Measurements from ENCODE around the gene CFL2. TPM values are rescaled to one million over a fixed set of nuclear protein-coding genes. Genes with fewer than 3 reads are reported as not detected.

The CFL2 gene
- total RNA-seq, 2 donors from 2014 or later: 13.7 to 16.5 TPM

GRCh38 chr14:34693228-34693939 lies 21.0 kb downstream of the CFL2 start:
- no peaks in the 10 kb centered on the region for H3K27me3 ChIP-seq (ENCODE audit: control insufficient read depth, insufficient read depth, low read length, poor library complexity, severe bottlenecking)
- no peak overlapping the region for H3K9ac ChIP-seq (ENCODE audit: extremely low read depth, low read length, poor library complexity, severe bottlenecking)
- H3K9me3 Mint-ChIP-seq: no peaks in the 10 kb centered on the region
- TF ChIP-seq CTCF (conservative IDR thresholded peaks at IDR 0.05): no peak
- peak overlapping the region; percentile 80 for H3K27ac Mint-ChIP-seq
- WGBS, 2 experiments (ENCODE audit: insufficient coverage in 1 of 2, insufficient read length in 1 of 2): 62 to 66% methylated on average over 14 to 18 of the region's 18 CpGs
- peak; percentile 87 for DNase-seq
- no peak overlapping the region for H3K27ac ChIP-seq (ENCODE audit: low read depth, low read length)
- no peaks in the 10 kb centered on the region for H3K9me3 ChIP-seq (ENCODE audit: control insufficient read depth, low read length)
- H3K4me1 Mint-ChIP-seq: peaks cover 6% of the 10 kb centered on the region
- H3K36me3 ChIP-seq (ENCODE audit: control insufficient read depth, insufficient read depth, low read length): no peaks in the 10 kb centered on the region
- peak overlapping the region; percentile 54 for H3K4me3 Mint-ChIP-seq
- no peaks in the 10 kb centered on the region for H3K27me3 Mint-ChIP-seq (ENCODE audit: insufficient read depth)
- H3K36me3 Mint-ChIP-seq (ENCODE audit: low read depth): no peaks in the 10 kb centered on the region
- H3K4me3 ChIP-seq (ENCODE audit: low read length): no peak overlapping the region
- H3K4me1 ChIP-seq (ENCODE audit: control insufficient read depth, insufficient read depth, low read length): no peaks in the 10 kb centered on the region

GRCh38 chr14:34692898-34693227 lies 21.5 kb downstream of the CFL2 start:
- TF ChIP-seq CTCF (conservative IDR thresholded peaks at IDR 0.05): no peak
- Mint-ChIP-seq H3K27me3 (ENCODE audit: insufficient read depth) (no peaks in the 10 kb centered on the region), H3K4me3 (peak overlapping the region; percentile 54), H3K4me1 (peaks cover 7% of the 10 kb centered on the region), H3K36me3 (ENCODE audit: low read depth) (no peaks in the 10 kb centered on the region), H3K27ac (no peak overlapping the region), H3K9me3 (no peaks in the 10 kb centered on the region)
- no peak for DNase-seq
- H3K27me3 ChIP-seq (ENCODE audit: control insufficient read depth, insufficient read depth, low read length, poor library complexity, severe bottlenecking): no peaks in the 10 kb centered on the region
- H3K36me3 ChIP-seq (ENCODE audit: control insufficient read depth, insufficient read depth, low read length): no peaks in the 10 kb centered on the region
- 93% methylated on average over 2 of the region's 2 CpGs; no CpG with 5 or more reads in 1 of the 2 experiments for WGBS, 2 experiments (ENCODE audit: insufficient coverage in 1 of 2, insufficient read length in 1 of 2)
- no peak overlapping the region for H3K4me3 ChIP-seq (ENCODE audit: low read length)
- no peaks in the 10 kb centered on the region for H3K4me1 ChIP-seq (ENCODE audit: control insufficient read depth, insufficient read depth, low read length)
- H3K9ac ChIP-seq (ENCODE audit: extremely low read depth, low read length, poor library complexity, severe bottlenecking): no peak overlapping the region
- no peak overlapping the region for H3K27ac ChIP-seq (ENCODE audit: low read depth, low read length)
- no peaks in the 10 kb centered on the region for H3K9me3 ChIP-seq (ENCODE audit: control insufficient read depth, low read length)

GRCh38 chr14:34692348-34692747 lies 22.0 kb downstream of the CFL2 start:
- 92 to 94% methylated on average over 2 to 4 of the region's 4 CpGs for WGBS, 2 experiments (ENCODE audit: insufficient coverage in 1 of 2, insufficient read length in 1 of 2)
- TF ChIP-seq CTCF (conservative IDR thresholded peaks at IDR 0.05): no peak
- H3K9me3 Mint-ChIP-seq: no peaks in the 10 kb centered on the region

More at GRCh38 chr14:34692348-34692747, 22.0 kb downstream of the CFL2 start:
- Mint-ChIP-seq H3K27me3 (ENCODE audit: insufficient read depth) (no peaks in the 10 kb centered on the region), H3K27ac (no peak overlapping the region), H3K4me3 (no peak overlapping the region), H3K4me1 (peaks cover 12% of the 10 kb centered on the region), H3K36me3 (ENCODE audit: low read depth) (no peaks in the 10 kb centered on the region)
- H3K9ac ChIP-seq (ENCODE audit: extremely low read depth, low read length, poor library complexity, severe bottlenecking): no peak overlapping the region
- no peaks in the 10 kb centered on the region for H3K27me3 ChIP-seq (ENCODE audit: control insufficient read depth, insufficient read depth, low read length, poor library complexity, severe bottlenecking)
- H3K4me1 ChIP-seq (ENCODE audit: control insufficient read depth, insufficient read depth, low read length): no peaks in the 10 kb centered on the region
- no peak overlapping the region for H3K4me3 ChIP-seq (ENCODE audit: low read length)
- H3K36me3 ChIP-seq (ENCODE audit: control insufficient read depth, insufficient read depth, low read length): no peaks in the 10 kb centered on the region
- no peaks in the 10 kb centered on the region for H3K9me3 ChIP-seq (ENCODE audit: control insufficient read depth, low read length)
- no peak for DNase-seq
- no peak overlapping the region for H3K27ac ChIP-seq (ENCODE audit: low read depth, low read length)
